GM23338 (cell line): Measurements from ENCODE around the gene PRUNE2. TPM values are rescaled to one million over a fixed set of nuclear protein-coding genes. Genes with fewer than 3 reads are reported as not detected.

ENCODE experiments used
- ATAC-seq: fragments of 200-7000 bp; cut with Tn5 transposase; 3 replicates; pipeline ENCODE4 v1.9.1; 2020
- DNase-seq: peaks from one replicate; pipeline ENCODE4 v3.0.0-alpha.2; 2015; ENCODE audit warnings: low spot score
- H2AFZ ChIP-seq: fragments of 200-600 bp; sonication (generic); 2 replicates; pipeline ENCODE4 v1.8.0; 2016; ENCODE audit warnings: antibody characterized with exemption, mild to moderate bottlenecking, moderate library complexity
- H3F3A ChIP-seq: fragments of 200-600 bp; sonication (generic); replicated peaks from 2 replicates; pipeline ENCODE4 v1.8.0; 2017; ENCODE audit warnings: antibody characterized with exemption, mixed run types, low read depth
- H3K27ac ChIP-seq: fragments of 200-600 bp; sonication (generic); 2 replicates; pipeline ENCODE4 v1.6.1; 2016; ENCODE audit warnings: low read depth
- H3K27me3 ChIP-seq: fragments of 200-600 bp; sonication (generic); 2 replicates; pipeline ENCODE4 v1.8.0; 2016; ENCODE audit warnings: mild to moderate bottlenecking, mixed run types, moderate library complexity; ENCODE audit not compliant: insufficient read depth
- H3K36me3 ChIP-seq: fragments of 200-600 bp; sonication (generic); 2 replicates; pipeline ENCODE4 v1.8.0; 2016; ENCODE audit warnings: mild to moderate bottlenecking; ENCODE audit not compliant: insufficient read depth
- H3K4me1 ChIP-seq: fragments of 200-600 bp; sonication (generic); 2 replicates; pipeline ENCODE4 v1.8.0; 2016; ENCODE audit warnings: mild to moderate bottlenecking, moderate library complexity; ENCODE audit not compliant: insufficient read depth
- H3K4me2 ChIP-seq: fragments of 200-600 bp; sonication (generic); 2 replicates; pipeline ENCODE4 v1.7.1; 2017; ENCODE audit warnings: mixed run types
- H3K4me3 ChIP-seq: fragments of 200-600 bp; sonication (generic); 2 replicates; pipeline ENCODE4 v1.6.1; 2016; ENCODE audit warnings: mixed run types
- H3K79me2 ChIP-seq: fragments of 200-600 bp; sonication (generic); replicated peaks from 2 replicates; pipeline ENCODE4 v1.8.0; 2017; ENCODE audit warnings: mild to moderate bottlenecking; ENCODE audit not compliant: insufficient read depth
- H3K9me2 ChIP-seq: fragments of 200-600 bp; sonication (generic); 2 replicates; pipeline ENCODE4 v1.8.0; 2017; ENCODE audit not compliant: insufficient read depth
- H4K20me1 ChIP-seq: fragments of 200-600 bp; sonication (generic); replicated peaks from 2 replicates; pipeline ENCODE4 v1.8.0; 2017; ENCODE audit warnings: mild to moderate bottlenecking; ENCODE audit not compliant: insufficient read depth
- H3K27ac Mint-ChIP-seq: 2 replicates; pipeline ENCODE4 v1.8.0; 2020; ENCODE audit warnings: inconsistent platforms, mild to moderate bottlenecking, moderate library complexity, mixed read lengths
- H3K27me3 Mint-ChIP-seq: 3 replicates; pipeline ENCODE4 v1.8.0; 2022; ENCODE audit warnings: low read depth, mild to moderate bottlenecking, moderate library complexity, mixed read lengths, inconsistent platforms; ENCODE audit not compliant: insufficient read depth, poor library complexity
- H3K36me3 Mint-ChIP-seq: 3 replicates; pipeline ENCODE4 v1.8.0; 2021; ENCODE audit warnings: low read depth, mild to moderate bottlenecking, inconsistent platforms, moderate library complexity, mixed read lengths
- H3K4me1 Mint-ChIP-seq: 3 replicates; pipeline ENCODE4 v1.8.0; 2020; ENCODE audit warnings: mild to moderate bottlenecking, inconsistent platforms, mixed read lengths
- H3K4me3 Mint-ChIP-seq: 3 replicates; pipeline ENCODE4 v1.8.0; 2021; ENCODE audit warnings: moderate library complexity, mild to moderate bottlenecking, inconsistent platforms, mixed read lengths
- H3K9me3 Mint-ChIP-seq: 3 replicates; pipeline ENCODE4 v1.8.0; 2020; ENCODE audit warnings: moderate library complexity, mild to moderate bottlenecking, inconsistent platforms, mixed read lengths
- EZH2 ChIP-seq: fragments of 200-600 bp; sonication (generic); IDR thresholded peaks from one replicate; pipeline ENCODE4 v1.8.0; 2017; ENCODE audit warnings: antibody characterized with exemption, mild to moderate bottlenecking, low read depth; ENCODE audit not compliant: unreplicated experiment
- EZH2phosphoT487 ChIP-seq: fragments of 200-600 bp; sonication (generic); IDR thresholded peaks from one replicate; pipeline ENCODE4 v1.8.1; 2018; ENCODE audit warnings: antibody characterized with exemption; ENCODE audit not compliant: unreplicated experiment
- POLR2AphosphoS5 ChIP-seq: IDR thresholded peaks from 2 replicates; pipeline ENCODE4 v1.6.1; 2016; ENCODE audit warnings: antibody characterized with exemption, low read depth
- STAT1 ChIP-seq: IDR thresholded peaks from one replicate; pipeline ENCODE4 v1.6.1; 2016; ENCODE audit warnings: antibody characterized with exemption; ENCODE audit not compliant: unreplicated experiment
- ZNF114 ChIP-seq: fragments of 250-450 bp; sonication (Bioruptor Pico); IDR thresholded peaks from 2 replicates; pipeline ENCODE4 v1.5.0; 2020; ENCODE audit warnings: mild to moderate bottlenecking, moderate library complexity
- polyA plus RNA-seq: library from polyadenylated mRNA; unstranded; fragments of >200 nt; fragmentation: Nextera tagmentation; extraction: Ambion mirVana; gene quantifications from 2 replicates; pipeline ENCODE4 v1.2.1, GENCODE V29; 2016
- total RNA-seq: library from RNA; depleted of rRNA; stranded (reverse); fragments of >200 nt; shearing (Covaris generic); gene quantifications from 2 replicates; pipeline ENCODE4 v1.2.3, GENCODE V29; 2014
- TF ChIP-seq, protein P1 (sequence below): fragments of 250-450 bp; sonication (Bioruptor Pico); IDR thresholded peaks from 2 replicates; pipeline ENCODE4 v1.5.0; 2020; ENCODE audit warnings: mild to moderate bottlenecking, moderate library complexity
- TF ChIP-seq, protein P2 (sequence below): IDR thresholded peaks from 2 replicates; pipeline ENCODE4 v1.6.1; 2016; ENCODE audit warnings: antibody characterized with exemption
- TF ChIP-seq, protein P3 (sequence below), 2 experiments: fragments of 200-600 bp in 1 of 2; sonication (generic) in 1 of 2; conservative IDR thresholded peaks; 2 replicates each; pipeline versions ENCODE4 v1.5.1 to v1.6.1; 2016 to 2017; ENCODE audit warnings: antibody characterized with exemption in 2 of 2, low read depth in 2 of 2, mild to moderate bottlenecking in 2 of 2, moderate library complexity in 1 of 2

The PRUNE2 gene
- total and polyA plus RNA-seq, 2 experiments from 2014 or later = 10.6 to 26.5 TPM

DNA sequence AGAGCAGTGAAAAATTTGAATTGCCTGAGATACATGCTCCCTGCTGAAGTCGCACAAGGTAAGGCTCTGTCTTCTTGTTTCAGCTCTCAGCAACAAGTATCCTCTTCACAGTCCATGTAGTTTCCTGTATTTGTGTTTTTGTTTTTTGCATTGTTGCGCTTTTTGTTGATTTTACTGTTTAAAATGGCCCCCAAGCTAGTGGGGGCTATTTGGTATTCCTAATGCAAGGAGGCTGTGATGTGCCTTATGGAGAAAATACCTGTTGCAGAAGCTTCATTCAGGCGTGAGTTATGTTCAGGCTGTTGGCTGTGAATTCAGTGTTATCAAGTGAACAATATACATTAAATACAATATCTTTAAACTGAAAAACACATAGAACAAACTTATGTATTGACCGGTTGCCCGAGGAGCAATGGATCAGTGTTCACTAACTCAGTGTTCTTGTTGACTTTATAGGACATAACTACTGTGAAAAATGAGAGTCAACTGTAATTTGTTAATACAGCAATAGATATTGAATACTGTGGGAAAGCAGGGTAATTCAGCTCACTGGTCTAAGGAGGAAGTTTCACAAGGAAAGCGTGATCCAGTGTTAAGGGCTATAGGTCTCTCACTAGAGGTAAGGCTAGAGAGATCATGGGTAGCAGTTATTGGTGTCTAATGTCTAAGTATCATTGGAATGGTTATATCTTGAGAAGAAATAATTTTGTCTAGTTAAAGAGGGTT lies 296.5 kb downstream of the PRUNE2 start:
- no peaks in the 10 kb centered on the region for H3K4me1 ChIP-seq
- Mint-ChIP-seq H3K27ac (no peak overlapping the region), H3K36me3 (0 out of 3 replicates have a peak, but pooled peaks cover 2% of the 10 kb centered on the region), H3K27me3 (no peaks in the 10 kb centered on the region), H3K4me1 (no peaks in the 10 kb centered on the region), H3K4me3 (no peak overlapping the region), H3K9me3 (no peaks in the 10 kb centered on the region)
- H3K4me3 ChIP-seq = no peak overlapping the region
- TF ChIP-seq EZH2phosphoT487 (no peak), ZNF114 (CRISPR knock-in tag) (no peak)
- H3F3A ChIP-seq = no peaks in the 10 kb centered on the region
- ATAC-seq = no peak
- no peak for DNase-seq
- no peaks in the 10 kb centered on the region for H3K36me3 ChIP-seq
- no peaks in the 10 kb centered on the region for H3K27me3 ChIP-seq
- no peaks in the 10 kb centered on the region for H3K79me2 ChIP-seq
- H3K27ac ChIP-seq = no peak overlapping the region
- no peaks in the 10 kb centered on the region for H4K20me1 ChIP-seq
- H3K4me2 ChIP-seq = no peak overlapping the region
- H3K9me2 ChIP-seq = no peaks in the 10 kb centered on the region
- H2AFZ ChIP-seq = no peak overlapping the region

DNA sequence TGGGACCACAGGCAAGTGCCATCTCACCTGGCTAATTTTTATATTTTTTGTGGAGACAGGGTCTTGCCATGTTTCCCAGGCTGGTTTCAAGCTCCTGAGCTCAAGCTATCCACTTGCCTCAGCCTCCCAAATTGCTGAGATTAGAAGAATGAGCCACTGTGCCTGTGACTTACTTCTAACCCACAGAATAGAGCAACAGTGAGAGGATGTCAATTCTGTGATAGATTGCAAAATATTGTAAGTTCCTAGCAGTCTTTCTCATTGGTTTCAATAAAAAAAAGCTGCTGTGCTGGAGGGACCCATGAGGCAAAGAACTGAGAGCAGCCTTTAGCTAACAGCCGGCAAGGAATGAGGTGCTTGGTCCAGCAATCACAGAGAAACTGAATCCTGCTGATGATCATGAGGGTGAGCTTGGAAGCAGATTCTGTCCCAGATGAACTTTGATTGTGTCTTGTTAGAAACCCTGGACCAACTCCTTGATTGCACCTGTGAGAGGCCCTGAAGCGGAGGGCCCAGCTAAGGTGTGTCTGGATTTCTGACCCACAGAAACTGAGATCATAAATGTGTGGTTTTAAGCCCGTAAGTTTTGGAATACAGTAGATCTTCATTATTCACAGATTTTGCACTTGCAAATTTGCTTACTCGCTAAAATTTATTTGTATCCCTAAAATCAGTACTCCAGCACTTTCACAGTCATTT lies 297.2 kb downstream of the PRUNE2 start:
- Histone ChIP-seq H3K27ac (no peak overlapping the region), H3K4me1 (no peaks in the 10 kb centered on the region), H4K20me1 (no peaks in the 10 kb centered on the region), H3K4me3 (no peak overlapping the region), H3K27me3 (no peaks in the 10 kb centered on the region), H3K9me2 (no peaks in the 10 kb centered on the region), H2AFZ (no peak overlapping the region), H3F3A (no peaks in the 10 kb centered on the region), H3K79me2 (no peaks in the 10 kb centered on the region), H3K4me2 (no peak overlapping the region), H3K36me3 (no peaks in the 10 kb centered on the region)
- Mint-ChIP-seq H3K4me1 (no peaks in the 10 kb centered on the region), H3K9me3 (no peaks in the 10 kb centered on the region), H3K27ac (no peak overlapping the region), H3K27me3 (no peaks in the 10 kb centered on the region), H3K4me3 (no peak overlapping the region), H3K36me3 (0 out of 3 replicates have a peak, but pooled peaks cover 2% of the 10 kb centered on the region)
- DNase-seq = no peak
- ATAC-seq = no peak
- TF ChIP-seq, protein P1, sequence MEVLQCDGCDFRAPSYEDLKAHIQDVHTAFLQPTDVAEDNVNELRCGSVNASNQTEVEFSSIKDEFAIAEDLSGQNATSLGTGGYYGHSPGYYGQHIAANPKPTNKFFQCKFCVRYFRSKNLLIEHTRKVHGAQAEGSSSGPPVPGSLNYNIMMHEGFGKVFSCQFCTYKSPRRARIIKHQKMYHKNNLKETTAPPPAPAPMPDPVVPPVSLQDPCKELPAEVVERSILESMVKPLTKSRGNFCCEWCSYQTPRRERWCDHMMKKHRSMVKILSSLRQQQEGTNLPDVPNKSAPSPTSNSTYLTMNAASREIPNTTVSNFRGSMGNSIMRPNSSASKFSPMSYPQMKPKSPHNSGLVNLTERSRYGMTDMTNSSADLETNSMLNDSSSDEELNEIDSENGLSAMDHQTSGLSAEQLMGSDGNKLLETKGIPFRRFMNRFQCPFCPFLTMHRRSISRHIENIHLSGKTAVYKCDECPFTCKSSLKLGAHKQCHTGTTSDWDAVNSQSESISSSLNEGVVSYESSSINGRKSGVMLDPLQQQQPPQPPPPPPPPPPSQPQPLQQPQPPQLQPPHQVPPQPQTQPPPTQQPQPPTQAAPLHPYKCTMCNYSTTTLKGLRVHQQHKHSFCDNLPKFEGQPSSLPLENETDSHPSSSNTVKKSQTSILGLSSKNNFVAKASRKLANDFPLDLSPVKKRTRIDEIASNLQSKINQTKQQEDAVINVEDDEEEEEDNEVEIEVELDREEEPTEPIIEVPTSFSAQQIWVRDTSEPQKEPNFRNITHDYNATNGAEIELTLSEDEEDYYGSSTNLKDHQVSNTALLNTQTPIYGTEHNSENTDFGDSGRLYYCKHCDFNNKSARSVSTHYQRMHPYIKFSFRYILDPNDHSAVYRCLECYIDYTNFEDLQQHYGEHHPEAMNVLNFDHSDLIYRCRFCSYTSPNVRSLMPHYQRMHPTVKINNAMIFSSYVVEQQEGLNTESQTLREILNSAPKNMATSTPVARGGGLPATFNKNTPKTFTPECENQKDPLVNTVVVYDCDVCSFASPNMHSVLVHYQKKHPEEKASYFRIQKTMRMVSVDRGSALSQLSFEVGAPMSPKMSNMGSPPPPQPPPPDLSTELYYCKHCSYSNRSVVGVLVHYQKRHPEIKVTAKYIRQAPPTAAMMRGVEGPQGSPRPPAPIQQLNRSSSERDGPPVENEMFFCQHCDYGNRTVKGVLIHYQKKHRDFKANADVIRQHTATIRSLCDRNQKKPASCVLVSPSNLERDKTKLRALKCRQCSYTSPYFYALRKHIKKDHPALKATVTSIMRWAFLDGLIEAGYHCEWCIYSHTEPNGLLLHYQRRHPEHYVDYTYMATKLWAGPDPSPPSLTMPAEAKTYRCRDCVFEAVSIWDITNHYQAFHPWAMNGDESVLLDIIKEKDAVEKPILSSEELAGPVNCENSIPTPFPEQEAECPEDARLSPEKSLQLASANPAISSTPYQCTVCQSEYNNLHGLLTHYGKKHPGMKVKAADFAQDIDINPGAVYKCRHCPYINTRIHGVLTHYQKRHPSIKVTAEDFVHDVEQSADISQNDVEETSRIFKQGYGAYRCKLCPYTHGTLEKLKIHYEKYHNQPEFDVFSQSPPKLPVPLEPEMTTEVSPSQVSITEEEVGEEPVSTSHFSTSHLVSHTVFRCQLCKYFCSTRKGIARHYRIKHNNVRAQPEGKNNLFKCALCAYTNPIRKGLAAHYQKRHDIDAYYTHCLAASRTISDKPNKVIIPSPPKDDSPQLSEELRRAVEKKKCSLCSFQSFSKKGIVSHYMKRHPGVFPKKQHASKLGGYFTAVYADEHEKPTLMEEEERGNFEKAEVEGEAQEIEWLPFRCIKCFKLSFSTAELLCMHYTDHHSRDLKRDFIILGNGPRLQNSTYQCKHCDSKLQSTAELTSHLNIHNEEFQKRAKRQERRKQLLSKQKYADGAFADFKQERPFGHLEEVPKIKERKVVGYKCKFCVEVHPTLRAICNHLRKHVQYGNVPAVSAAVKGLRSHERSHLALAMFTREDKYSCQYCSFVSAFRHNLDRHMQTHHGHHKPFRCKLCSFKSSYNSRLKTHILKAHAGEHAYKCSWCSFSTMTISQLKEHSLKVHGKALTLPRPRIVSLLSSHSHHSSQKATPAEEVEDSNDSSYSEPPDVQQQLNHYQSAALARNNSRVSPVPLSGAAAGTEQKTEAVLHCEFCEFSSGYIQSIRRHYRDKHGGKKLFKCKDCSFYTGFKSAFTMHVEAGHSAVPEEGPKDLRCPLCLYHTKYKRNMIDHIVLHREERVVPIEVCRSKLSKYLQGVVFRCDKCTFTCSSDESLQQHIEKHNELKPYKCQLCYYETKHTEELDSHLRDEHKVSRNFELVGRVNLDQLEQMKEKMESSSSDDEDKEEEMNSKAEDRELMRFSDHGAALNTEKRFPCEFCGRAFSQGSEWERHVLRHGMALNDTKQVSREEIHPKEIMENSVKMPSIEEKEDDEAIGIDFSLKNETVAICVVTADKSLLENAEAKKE (CRISPR knock-in tag) = no peak
- TF ChIP-seq EZH2 (no peak), POLR2AphosphoS5 (no peak), STAT1 (no peak)
- TF ChIP-seq, protein P2, sequence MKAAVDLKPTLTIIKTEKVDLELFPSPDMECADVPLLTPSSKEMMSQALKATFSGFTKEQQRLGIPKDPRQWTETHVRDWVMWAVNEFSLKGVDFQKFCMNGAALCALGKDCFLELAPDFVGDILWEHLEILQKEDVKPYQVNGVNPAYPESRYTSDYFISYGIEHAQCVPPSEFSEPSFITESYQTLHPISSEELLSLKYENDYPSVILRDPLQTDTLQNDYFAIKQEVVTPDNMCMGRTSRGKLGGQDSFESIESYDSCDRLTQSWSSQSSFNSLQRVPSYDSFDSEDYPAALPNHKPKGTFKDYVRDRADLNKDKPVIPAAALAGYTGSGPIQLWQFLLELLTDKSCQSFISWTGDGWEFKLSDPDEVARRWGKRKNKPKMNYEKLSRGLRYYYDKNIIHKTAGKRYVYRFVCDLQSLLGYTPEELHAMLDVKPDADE = no peak
- TF ChIP-seq, protein P3, sequence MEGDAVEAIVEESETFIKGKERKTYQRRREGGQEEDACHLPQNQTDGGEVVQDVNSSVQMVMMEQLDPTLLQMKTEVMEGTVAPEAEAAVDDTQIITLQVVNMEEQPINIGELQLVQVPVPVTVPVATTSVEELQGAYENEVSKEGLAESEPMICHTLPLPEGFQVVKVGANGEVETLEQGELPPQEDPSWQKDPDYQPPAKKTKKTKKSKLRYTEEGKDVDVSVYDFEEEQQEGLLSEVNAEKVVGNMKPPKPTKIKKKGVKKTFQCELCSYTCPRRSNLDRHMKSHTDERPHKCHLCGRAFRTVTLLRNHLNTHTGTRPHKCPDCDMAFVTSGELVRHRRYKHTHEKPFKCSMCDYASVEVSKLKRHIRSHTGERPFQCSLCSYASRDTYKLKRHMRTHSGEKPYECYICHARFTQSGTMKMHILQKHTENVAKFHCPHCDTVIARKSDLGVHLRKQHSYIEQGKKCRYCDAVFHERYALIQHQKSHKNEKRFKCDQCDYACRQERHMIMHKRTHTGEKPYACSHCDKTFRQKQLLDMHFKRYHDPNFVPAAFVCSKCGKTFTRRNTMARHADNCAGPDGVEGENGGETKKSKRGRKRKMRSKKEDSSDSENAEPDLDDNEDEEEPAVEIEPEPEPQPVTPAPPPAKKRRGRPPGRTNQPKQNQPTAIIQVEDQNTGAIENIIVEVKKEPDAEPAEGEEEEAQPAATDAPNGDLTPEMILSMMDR (conservative IDR thresholded peaks at IDR 0.05; ENCODE audit: low read depth in 2 of 2) = no peak
